H1 (cell line): Measurements from ENCODE around the gene BAZ2A. TPM values are rescaled to one million over a fixed set of nuclear protein-coding genes. Genes with fewer than 3 reads are reported as not detected.

Experiments
- RFX5 ChIP-seq: IDR thresholded peaks from 2 replicates; pipeline ENCODE4 v1.6.1; 2011; ENCODE audit warnings: low read depth, low read length, improper control_type of control experiment, borderline replicate concordance
- polyA plus RNA-seq, 7 experiments: library from polyadenylated mRNA; depleted of rRNA in 3 of 7; stranded (reverse) in 5 of 7; unstranded in 2 of 7; fragments of >200 nt in 5 of 7; fragments of 200-250 nt in 2 of 7; gene quantifications; 1 replicate in 5 of 7; 2 replicates in 1 of 7; 4 replicates in 1 of 7; pipeline versions ENCODE4 v1.2.1 to v1.2.3, GENCODE V29; 2011 to 2013; ENCODE audit warnings: missing spikeins in 2 of 7, mixed read lengths in 2 of 7
- total RNA-seq: library from RNA; stranded (reverse); fragmentation: NEBNext Ultra II Directional; extraction: Animal tissue kit (Norgen Biotek cat#: 25700); gene quantifications from 2 replicates; pipeline ENCODE4 v1.2.1, GENCODE V29; 2021

Gene BAZ2A
- total and polyA plus RNA-seq, 2 of the 8 experiments (the other 6 are each of a cell fraction or from before 2014, with no cell fraction given) = 52.0 to 110 TPM

GRCh38 chr12:56636675-56637540 is 6.8 kb upstream of the BAZ2A start (continued):
- no peak; the same call in 1 of the 2 replicates for TF ChIP-seq RFX5
